Neuronal stem cell (in vitro differentiated cells): ENCODE data around the gene CTSH.
A peak's percentile ranks its signal among the peaks of the same experiment; 100 is the strongest.

Experiments
- DNase-seq: peaks from one replicate; pipeline ENCODE4 v3.0.0-alpha.2; 2013; ENCODE audit warnings: low spot score
- H2AFZ ChIP-seq: one replicate; pipeline ENCODE4 v1.6.1; 2013; ENCODE audit warnings: mild to moderate bottlenecking, low read length, inconsistent platforms
- H2AK5ac ChIP-seq: 2 replicates; pipeline ENCODE4 v1.6.1; 2013; ENCODE audit warnings: low read depth, mild to moderate bottlenecking, inconsistent platforms, low read length, moderate library complexity, mixed read lengths
- H2BK120ac ChIP-seq: 2 replicates; pipeline ENCODE4 v1.6.1; 2013; ENCODE audit warnings: low read depth, mild to moderate bottlenecking, inconsistent platforms, low read length, moderate library complexity, mixed read lengths
- H2BK12ac ChIP-seq: one replicate; pipeline ENCODE4 v1.6.1; 2013; ENCODE audit warnings: low read length, inconsistent platforms
- H2BK15ac ChIP-seq: 2 replicates; pipeline ENCODE4 v1.6.1; 2013; ENCODE audit warnings: mild to moderate bottlenecking, low read length, inconsistent platforms, mixed read lengths
- H2BK5ac ChIP-seq: one replicate; pipeline ENCODE4 v1.6.1; 2013; ENCODE audit warnings: inconsistent platforms, mild to moderate bottlenecking, low read length, moderate library complexity
- H3K14ac ChIP-seq: one replicate; pipeline ENCODE4 v1.6.1; 2013; ENCODE audit warnings: low read length, inconsistent platforms
- H3K18ac ChIP-seq: 2 replicates; pipeline ENCODE4 v1.6.1; 2013; ENCODE audit warnings: low read length, inconsistent platforms
- H3K23ac ChIP-seq: 2 replicates; pipeline ENCODE4 v1.6.1; 2013; ENCODE audit warnings: low read depth, mild to moderate bottlenecking, mixed read lengths, low read length, inconsistent platforms; ENCODE audit not compliant: poor library complexity
- H3K27ac ChIP-seq: replicated peaks from 3 replicates; pipeline ENCODE4 v1.5.1; 2013; ENCODE audit warnings: low read length, inconsistent platforms
- H3K27me3 ChIP-seq, 3 experiments: 2 replicates each; pipeline ENCODE4 v1.6.1; 2013; ENCODE audit warnings: low read length in 3 of 3, mild to moderate bottlenecking in 2 of 3, inconsistent platforms in 1 of 3, low read depth in 1 of 3, mixed read lengths in 1 of 3, moderate library complexity in 1 of 3; ENCODE audit not compliant: control insufficient read depth in 3 of 3, insufficient read depth in 3 of 3
- H3K36me3 ChIP-seq, 2 donors: replicated peaks in 1 of 2; 2 replicates each; pipeline ENCODE4 v1.6.1; 2013; ENCODE audit warnings: low read length in 2 of 2; ENCODE audit not compliant: control insufficient read depth in 2 of 2, insufficient read depth in 2 of 2
- H3K4ac ChIP-seq: 2 replicates; pipeline ENCODE4 v1.6.1; 2013; ENCODE audit warnings: inconsistent platforms, mild to moderate bottlenecking, low read length, moderate library complexity
- H3K4me1 ChIP-seq, 2 donors: 1 replicate in 1 of 2; 2 replicates in 1 of 2; pipeline ENCODE4 v1.6.1; 2013; ENCODE audit warnings: low read length in 2 of 2, low read depth in 1 of 2; ENCODE audit not compliant: control insufficient read depth in 2 of 2, insufficient read depth in 1 of 2
- H3K4me2 ChIP-seq: one replicate; pipeline ENCODE4 v1.6.1; 2013; ENCODE audit warnings: mild to moderate bottlenecking, low read length, inconsistent platforms; ENCODE audit not compliant: insufficient read depth, poor library complexity, severe bottlenecking
- H3K4me3 ChIP-seq, 2 donors: 2 replicates each; pipeline ENCODE4 v1.5.1; 2013; ENCODE audit warnings: low read length in 2 of 2, mild to moderate bottlenecking in 2 of 2, inconsistent platforms in 1 of 2, moderate library complexity in 1 of 2
- H3K79me1 ChIP-seq: one replicate; pipeline ENCODE4 v1.6.1; 2013; ENCODE audit warnings: low read depth, mild to moderate bottlenecking, inconsistent platforms, low read length, moderate library complexity
- H3K9ac ChIP-seq: one replicate; pipeline ENCODE4 v1.6.1; 2013; ENCODE audit warnings: mild to moderate bottlenecking, low read depth, low read length, inconsistent platforms; ENCODE audit not compliant: poor library complexity
- H3K9me3 ChIP-seq, 2 donors: replicated peaks in 1 of 2; 2 replicates each; pipeline versions ENCODE3 to v1.6.1; 2013; ENCODE audit warnings: low read length in 2 of 2, mild to moderate bottlenecking in 2 of 2, inconsistent platforms in 1 of 2, low read depth in 1 of 2, mixed read lengths in 1 of 2, moderate library complexity in 1 of 2; ENCODE audit not compliant: control insufficient read depth in 2 of 2, insufficient read depth in 1 of 2
- H4K8ac ChIP-seq: one replicate; pipeline ENCODE4 v1.6.1; 2013; ENCODE audit warnings: low read depth, mild to moderate bottlenecking, inconsistent platforms, low read length, moderate library complexity
- H4K91ac ChIP-seq: one replicate; pipeline ENCODE4 v1.6.1; 2013; ENCODE audit warnings: low read length, low read depth, mild to moderate bottlenecking, inconsistent platforms; ENCODE audit not compliant: poor library complexity
- WGBS, 2 donors: extraction: QIAGEN DNeasy Blood & Tissue Kit; methylation state at CpG; one replicate each; pipeline ENCODE4 v1.1.7; 2013; ENCODE audit warnings: missing lambda C conversion rate in 2 of 2, mixed read lengths in 1 of 2; ENCODE audit not compliant: insufficient read length in 2 of 2, insufficient replicate concordance in 1 of 2; ENCODE audit errors: extremely low coverage in 2 of 2; 5-methylcytosine and 5-hydroxymethylcytosine counted together

The CTSH gene

DNA sequence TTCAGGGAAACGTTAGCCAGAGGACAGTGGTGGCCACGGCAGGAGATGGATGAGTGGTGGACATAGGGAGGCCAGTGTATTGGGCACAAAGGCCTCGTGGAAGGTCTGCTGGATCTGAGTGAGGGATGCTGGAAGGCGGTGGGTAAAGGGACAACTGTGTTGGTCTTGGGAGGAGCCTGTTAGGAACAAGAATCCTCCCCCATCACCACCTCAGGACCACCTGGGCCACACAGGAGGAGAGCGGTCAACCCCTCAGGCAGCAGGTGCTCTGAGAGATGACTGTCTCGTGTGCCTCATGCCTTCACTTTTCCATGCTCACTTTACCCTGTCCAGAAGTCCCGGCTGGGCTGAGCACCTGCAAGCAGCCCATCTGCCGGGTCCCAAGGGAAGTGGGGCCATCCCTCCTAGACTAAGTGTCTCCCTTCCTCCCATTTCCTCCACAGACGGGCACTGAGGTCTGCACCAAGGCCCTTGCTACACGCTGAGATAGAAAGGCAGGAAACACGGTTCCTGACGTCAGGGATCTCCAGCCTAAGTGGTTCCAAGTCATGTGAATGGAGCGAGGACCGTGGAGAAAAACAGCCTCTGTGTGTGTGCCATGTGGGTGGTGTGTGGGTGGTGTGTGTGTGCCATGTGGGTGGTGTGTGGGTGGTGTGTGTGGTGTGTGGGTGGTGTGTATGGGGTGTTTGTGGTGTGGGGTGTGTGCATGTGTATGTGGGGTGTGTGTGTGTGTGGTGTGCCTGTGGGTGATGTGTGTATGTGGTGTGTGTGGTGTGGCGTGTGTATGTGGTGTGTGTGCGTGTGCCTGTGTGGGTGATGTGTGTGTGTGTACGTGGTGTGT, 47.8 kb upstream of the CTSH start:
- H2BK120ac ChIP-seq = no peak overlapping the region
- no peak overlapping the region for H2BK12ac ChIP-seq
- no peaks in the 10 kb centered on the region for H3K79me1 ChIP-seq
- 100% methylated on average over 3 of the region's 17 CpGs; no CpG with 5 or more reads in 1 of the 2 donors for WGBS, 2 donors
- no peaks in the 10 kb centered on the region for H3K36me3 ChIP-seq
- H3K14ac ChIP-seq = peak overlapping the region; percentile 72
- H3K18ac ChIP-seq = peak overlapping the region; percentile 70
- peaks cover 0 to 7% (median 0%) of the 10 kb centered on the region in 3 experiments for H3K27me3 ChIP-seq
- H3K9ac ChIP-seq = peak overlapping the region; percentile 31
- H3K4me2 ChIP-seq = no peak overlapping the region
- H2BK15ac ChIP-seq = no peak overlapping the region
- H2AFZ ChIP-seq = no peak overlapping the region
- peak overlapping the region in 1 of 2 donors; percentile 54 for H3K4me3 ChIP-seq
- H3K23ac ChIP-seq = peak overlapping the region; percentile 90
- no peak overlapping the region for H2BK5ac ChIP-seq
- peak overlapping the region; percentile 47 for H2AK5ac ChIP-seq
- no peak overlapping the region for H4K8ac ChIP-seq
- H3K4ac ChIP-seq = no peak overlapping the region
- no peak overlapping the region for H3K27ac ChIP-seq
- H4K91ac ChIP-seq = peak overlapping the region; percentile 88
- peaks cover 8 to 11% of the 10 kb centered on the region in 2 donors for H3K4me1 ChIP-seq
- DNase-seq = no peak
- H3K9me3 ChIP-seq = no peaks in the 10 kb centered on the region

DNA sequence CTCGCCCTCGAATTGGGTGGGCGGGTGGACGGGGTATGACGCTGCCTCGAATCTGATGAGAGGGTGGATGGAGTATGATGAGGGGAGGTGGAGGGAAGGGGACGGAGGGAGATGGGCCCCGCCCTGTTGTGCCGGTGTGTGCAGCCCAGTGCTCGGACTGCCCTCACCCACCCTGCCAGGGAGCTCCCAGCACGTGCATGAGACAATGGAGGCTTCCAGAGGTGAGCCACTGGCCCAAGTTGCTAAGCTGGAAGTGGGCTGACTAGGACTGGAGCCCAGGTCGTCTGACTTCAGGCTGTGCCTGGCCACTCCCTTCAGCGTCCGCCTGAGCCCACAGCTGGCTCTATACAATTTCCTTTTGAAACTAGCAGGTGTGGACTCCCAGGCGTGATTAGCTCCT, 47.0 kb upstream of the CTSH start:
- peak overlapping the region; percentile 22 for H3K18ac ChIP-seq
- H3K9ac ChIP-seq = no peak overlapping the region
- no CpG with 5 or more reads among the region's 15 CpGs for WGBS, 2 donors
- H4K8ac ChIP-seq = no peak overlapping the region
- H3K4ac ChIP-seq = no peak overlapping the region
- no peak overlapping the region for H2AFZ ChIP-seq
- no peaks in the 10 kb centered on the region for H3K9me3 ChIP-seq
- H2BK12ac ChIP-seq = no peak overlapping the region
- peak overlapping the region; percentile 65 for H4K91ac ChIP-seq
- no peak overlapping the region for H2BK5ac ChIP-seq
- no peak overlapping the region for H2BK15ac ChIP-seq
- no peaks in the 10 kb centered on the region for H3K79me1 ChIP-seq
- H3K4me2 ChIP-seq = no peak overlapping the region
- no peak overlapping the region for H3K27ac ChIP-seq
- no peak overlapping the region for H2BK120ac ChIP-seq
- H3K14ac ChIP-seq = no peak overlapping the region
- no peak for DNase-seq
- H3K4me1 ChIP-seq = peaks cover 5 to 8% of the 10 kb centered on the region in 2 donors
- no peak overlapping the region for H3K23ac ChIP-seq
- H3K4me3 ChIP-seq = no peak overlapping the region
- H2AK5ac ChIP-seq = peak overlapping the region; percentile 47
- H3K36me3 ChIP-seq = no peaks in the 10 kb centered on the region
- H3K27me3 ChIP-seq = peaks cover 0 to 7% (median 0%) of the 10 kb centered on the region in 3 experiments

DNA sequence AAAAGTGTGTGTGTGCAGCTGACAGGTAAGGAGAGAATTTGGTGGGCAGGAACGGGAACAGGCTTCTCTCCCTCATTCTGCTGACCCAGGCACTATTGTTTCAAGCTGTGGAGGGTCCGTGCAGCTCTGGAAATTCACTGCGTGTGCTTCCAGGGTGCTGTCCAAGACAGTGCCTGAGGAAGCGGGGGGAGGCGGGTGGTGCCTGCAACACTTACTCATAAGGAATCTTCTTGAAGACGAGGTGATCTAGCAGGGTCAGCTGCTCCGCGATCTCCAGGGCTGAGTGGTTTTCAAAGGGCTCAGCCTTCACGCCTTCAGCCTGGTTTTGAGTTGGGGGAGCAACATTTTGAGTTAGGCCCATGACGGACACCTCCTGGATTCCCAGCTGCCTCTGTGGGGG, 46.6 kb upstream of the CTSH start:
- Histone ChIP-seq H3K27me3 (peaks cover 0 to 7% (median 0%) of the 10 kb centered on the region in 3 experiments), H2BK15ac (no peak overlapping the region), H3K18ac (no peak overlapping the region), H2BK120ac (no peak overlapping the region), H2BK12ac (no peak overlapping the region), H3K9ac (no peak overlapping the region), H2BK5ac (no peak overlapping the region), H3K14ac (no peak overlapping the region), H3K4ac (no peak overlapping the region), H3K79me1 (no peaks in the 10 kb centered on the region), H3K36me3 (no peaks in the 10 kb centered on the region), H3K9me3 (no peaks in the 10 kb centered on the region), H3K27ac (no peak overlapping the region), H2AK5ac (peak overlapping the region; percentile 47), H3K23ac (no peak overlapping the region), H3K4me1 (peaks cover 2 to 6% of the 10 kb centered on the region in 2 donors), H4K8ac (no peak overlapping the region), H3K4me2 (no peak overlapping the region), H2AFZ (no peak overlapping the region), H4K91ac (no peak overlapping the region), H3K4me3 (no peak overlapping the region)
- no peak for DNase-seq
- no CpG with 5 or more reads among the region's 10 CpGs for WGBS, 2 donors

DNA sequence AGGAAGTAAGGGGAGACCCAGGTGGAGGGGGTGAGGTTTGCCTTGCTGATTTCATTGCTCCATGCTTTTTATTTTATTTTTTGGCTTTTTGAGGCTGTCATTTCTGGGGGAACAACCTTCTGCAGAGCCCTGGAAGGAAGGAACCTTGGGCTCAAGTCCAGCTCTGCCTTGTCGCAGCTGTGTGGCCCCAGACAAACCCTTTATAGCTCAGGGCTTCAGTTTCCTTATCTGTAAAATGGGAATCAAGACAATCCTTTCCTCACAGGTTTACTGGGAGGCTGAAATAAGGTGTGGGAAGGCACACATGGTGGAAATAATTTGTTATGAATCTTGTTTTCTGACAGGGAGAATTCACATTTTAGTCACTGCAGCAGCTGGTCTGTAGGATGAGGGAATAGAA, 45.4 kb upstream of the CTSH start:
- Histone ChIP-seq H3K79me1 (no peaks in the 10 kb centered on the region), H3K4me2 (no peak overlapping the region), H3K4me3 (no peak overlapping the region), H3K4ac (no peak overlapping the region), H2AFZ (no peak overlapping the region), H3K36me3 (no peaks in the 10 kb centered on the region), H2BK12ac (no peak overlapping the region), H2AK5ac (no peak overlapping the region), H3K23ac (no peak overlapping the region), H3K27ac (no peak overlapping the region), H2BK120ac (no peak overlapping the region), H3K18ac (no peak overlapping the region), H4K8ac (no peak overlapping the region), H4K91ac (no peak overlapping the region), H3K27me3 (peaks cover 0 to 7% (median 0%) of the 10 kb centered on the region in 3 experiments), H3K9ac (no peak overlapping the region), H3K9me3 (no peaks in the 10 kb centered on the region), H3K4me1 (no peaks in the 10 kb centered on the region), H2BK5ac (no peak overlapping the region), H3K14ac (no peak overlapping the region), H2BK15ac (no peak overlapping the region)
- WGBS, 2 donors = no CpG with 5 or more reads among the region's 1 CpG
- no peak for DNase-seq
